Measurements from ENCODE around the gene EYS.
A peak's percentile ranks its signal among the peaks of the same experiment; 100 is the strongest.

EYS gene

GRCh38 chr6:65170273-65170672 is 536.8 kb downstream of the EYS start:
- Mint-ChIP-seq H3K27me3 (ENCODE audit: low read depth) (no peaks in the 10 kb centered on the region), H3K4me1 (peaks cover 5% of the 10 kb centered on the region), H3K36me3 (ENCODE audit: low read depth) (no peaks in the 10 kb centered on the region), H3K4me3 (no peak overlapping the region), H3K27ac (no peak overlapping the region), H3K9me3 (no peaks in the 10 kb centered on the region)
- no peak for TF ChIP-seq CTCF (IDR thresholded peaks at IDR 0.05; ENCODE audit: unreplicated experiment in 3 of 3)

GRCh38 chr6:65161661-65162060 is 545.4 kb downstream of the EYS start:
- TF ChIP-seq CTCF (IDR thresholded peaks at IDR 0.05; ENCODE audit: unreplicated experiment in 3 of 3): no peak
- no peaks in the 10 kb centered on the region for H3K36me3 Mint-ChIP-seq (ENCODE audit: low read depth)
- no peak overlapping the region for H3K4me3 Mint-ChIP-seq
- no peaks in the 10 kb centered on the region for H3K9me3 Mint-ChIP-seq
- H3K4me1 Mint-ChIP-seq: peaks cover 14% of the 10 kb centered on the region
- no peaks in the 10 kb centered on the region for H3K27me3 Mint-ChIP-seq (ENCODE audit: low read depth)
- peak overlapping the region; percentile 82 to 93 (median 86) for H3K27ac Mint-ChIP-seq

GRCh38 chr6:65157025-65157424 is 550.0 kb downstream of the EYS start:
- Mint-ChIP-seq H3K9me3 (no peaks in the 10 kb centered on the region), H3K4me3 (no peak overlapping the region), H3K27me3 (ENCODE audit: low read depth) (no peaks in the 10 kb centered on the region), H3K27ac (no peak overlapping the region), H3K4me1 (peaks cover 15% of the 10 kb centered on the region), H3K36me3 (ENCODE audit: low read depth) (no peaks in the 10 kb centered on the region)
- TF ChIP-seq CTCF (IDR thresholded peaks at IDR 0.05; ENCODE audit: unreplicated experiment in 3 of 3): no peak

- Mint-ChIP-seq H3K27ac (peak overlapping the region in 1 of 3 experiments; percentile 1), H3K4me1 (peaks cover 3% of the 10 kb centered on the region), H3K9me3 (no peaks in the 10 kb centered on the region), H3K27me3 (ENCODE audit: low read depth) (no peaks in the 10 kb centered on the region), H3K36me3 (ENCODE audit: low read depth) (no peaks in the 10 kb centered on the region), H3K4me3 (no peak overlapping the region)
- TF ChIP-seq CTCF (IDR thresholded peaks at IDR 0.05; ENCODE audit: unreplicated experiment in 3 of 3): no peak
Measured at GRCh38 chr6:65155083-65155482, 551.9 kb downstream of the EYS start.

- no peak for TF ChIP-seq CTCF (IDR thresholded peaks at IDR 0.05; ENCODE audit: unreplicated experiment in 3 of 3)
- H3K27ac Mint-ChIP-seq: no peak overlapping the region
- H3K4me3 Mint-ChIP-seq: no peak overlapping the region
- no peaks in the 10 kb centered on the region for H3K4me1 Mint-ChIP-seq
- peaks cover 7% of the 10 kb centered on the region for H3K9me3 Mint-ChIP-seq
- H3K27me3 Mint-ChIP-seq (ENCODE audit: low read depth): no peaks in the 10 kb centered on the region
- H3K36me3 Mint-ChIP-seq (ENCODE audit: low read depth): no peaks in the 10 kb centered on the region
Measured at GRCh38 chr6:65149841-65150240, 557.2 kb downstream of the EYS start.

GRCh38 chr6:65148839-65149238 is 558.2 kb downstream of the EYS start:
- H3K4me3 Mint-ChIP-seq: no peak overlapping the region
- H3K4me1 Mint-ChIP-seq: no peaks in the 10 kb centered on the region
- no peak overlapping the region for H3K27ac Mint-ChIP-seq
- H3K36me3 Mint-ChIP-seq (ENCODE audit: low read depth): no peaks in the 10 kb centered on the region
- TF ChIP-seq CTCF (IDR thresholded peaks at IDR 0.05; ENCODE audit: unreplicated experiment in 3 of 3): no peak
- peaks cover under 1% of the 10 kb centered on the region for H3K27me3 Mint-ChIP-seq (ENCODE audit: low read depth)
- H3K9me3 Mint-ChIP-seq: peaks cover 7% of the 10 kb centered on the region

Data from nephron (organoid).